Stimulated activated CD4-positive, alpha-beta T cell treated with anti-CD3 and anti-CD28 coated beads, TNF-alpha, amount 100 ng/mL, for 48 hours (primary cell): Measurements from ENCODE around the gene MAP3K20.
"Not testable (repeated sequence)": the region's sequence is repeated elsewhere in the genome, so short reads cannot be mapped to it uniquely, and the experiment has no call there.

ENCODE experiments used
- DNase-seq, 3 donors: peaks; one replicate each; pipeline ENCODE4 v3.0.0-alpha.2; 2020; ENCODE audit warnings: low read depth in 3 of 3

Gene MAP3K20

GRCh38 chr2:173232956-173233744, 157.5 kb downstream of the MAP3K20 start:
- DNase-seq, result no peak

DNA sequence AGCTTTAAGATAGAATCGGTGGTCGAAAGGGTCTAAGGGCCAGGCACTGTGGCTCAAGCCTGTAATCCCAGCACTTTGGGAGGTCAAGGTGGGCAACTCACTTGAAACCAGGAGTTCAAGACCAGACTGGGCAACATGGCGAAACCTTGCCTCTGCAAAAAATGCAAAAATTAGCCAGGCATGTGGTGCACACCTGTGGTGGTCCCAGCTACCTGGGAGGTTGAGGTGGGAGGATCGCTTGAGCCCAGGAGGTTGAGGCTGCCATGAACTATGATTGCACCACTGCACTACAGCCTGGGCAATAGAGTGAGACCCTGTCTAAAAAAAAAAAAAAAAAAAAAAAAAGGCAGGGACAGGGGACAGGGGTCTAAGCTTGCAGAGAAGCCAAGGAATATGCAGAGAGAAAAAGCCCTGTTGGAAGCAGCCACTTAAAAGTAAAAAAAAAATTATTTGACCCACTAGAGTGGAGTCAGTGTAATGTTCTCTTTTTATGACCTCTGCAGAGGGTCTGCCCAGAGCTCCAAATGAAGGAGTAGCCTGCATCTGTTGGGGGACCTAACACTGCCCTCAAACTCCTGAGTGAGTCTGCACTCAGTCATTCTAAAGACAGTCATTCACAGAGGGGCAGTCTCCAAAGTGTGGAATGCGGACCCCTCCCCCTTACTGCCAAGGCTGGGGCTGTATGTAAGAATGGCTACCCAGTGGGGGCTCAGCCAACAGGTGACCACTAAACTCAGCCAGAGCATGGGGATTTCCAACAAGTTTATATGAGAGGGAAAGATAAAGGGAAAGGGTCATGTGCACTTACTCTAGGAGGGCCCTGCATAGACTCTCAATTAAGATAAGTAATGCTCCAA, 160.5 kb downstream of the MAP3K20 start:
- no peak for DNase-seq

- DNase-seq, result no peak
These were observed 162.7 kb downstream of the MAP3K20 start for GRCh38 chr2:173238385-173238784.

DNA sequence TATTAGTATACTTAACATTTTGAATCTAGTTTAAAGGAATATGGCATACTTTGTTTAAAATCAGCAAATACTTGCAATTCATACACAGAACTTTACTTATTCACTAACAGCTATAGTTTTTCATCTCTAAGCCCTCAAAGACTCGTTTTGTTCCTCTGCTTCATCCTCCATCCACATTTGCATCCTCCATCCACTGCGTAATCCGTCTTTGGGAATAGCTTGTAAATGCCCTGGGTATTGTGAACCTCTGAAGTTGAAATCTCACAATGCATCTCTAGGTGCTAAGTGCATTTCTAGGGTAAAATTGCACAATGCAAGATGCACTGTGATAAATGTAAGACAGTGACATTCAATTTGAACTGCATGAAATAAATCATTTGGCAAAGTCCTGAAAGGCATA, 163.2 kb downstream of the MAP3K20 start:
- no peak for DNase-seq

DNA sequence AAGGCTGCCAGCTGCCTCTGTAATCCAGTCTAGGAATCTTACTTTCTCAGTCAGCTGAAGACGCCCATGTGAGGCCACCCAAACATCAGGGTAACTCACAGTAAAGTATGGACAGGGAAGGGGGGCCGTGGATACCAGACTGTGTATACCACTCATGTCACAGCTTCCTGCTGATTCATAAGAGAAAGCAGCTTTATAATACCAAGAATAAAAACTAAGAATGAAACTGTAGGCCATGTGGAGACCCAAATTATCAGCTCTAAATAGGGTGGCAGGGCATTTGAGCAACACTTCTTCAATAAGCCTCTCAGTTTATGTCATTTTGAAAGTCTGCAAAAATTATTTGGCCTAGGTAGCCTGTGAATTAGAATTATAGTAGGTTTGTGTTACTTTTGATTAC, 164.0 kb downstream of the MAP3K20 start:
- DNase-seq, result no peak

GRCh38 chr2:173240083-173240482, 164.4 kb downstream of the MAP3K20 start:
- DNase-seq, result no peak

DNA sequence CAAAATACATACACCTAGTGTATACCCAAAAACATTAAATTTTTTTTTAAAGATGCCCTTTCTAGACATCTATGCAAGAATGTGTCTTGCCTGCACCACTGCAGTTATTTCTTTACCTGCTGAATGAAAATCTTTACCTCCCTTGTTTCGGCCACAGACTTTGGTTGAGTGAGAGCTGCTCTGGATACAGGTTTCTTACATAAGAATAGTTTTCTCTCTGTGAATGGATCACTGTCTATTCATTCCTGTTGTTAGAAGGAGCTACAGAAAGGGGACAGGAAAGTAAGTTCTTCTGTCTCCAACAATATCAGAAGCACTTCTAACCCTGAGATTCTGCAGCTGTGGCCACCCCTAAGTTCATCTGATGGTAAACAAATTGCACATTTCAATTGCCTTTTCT, 166.0 kb downstream of the MAP3K20 start:
- DNase-seq, result no peak

DNA sequence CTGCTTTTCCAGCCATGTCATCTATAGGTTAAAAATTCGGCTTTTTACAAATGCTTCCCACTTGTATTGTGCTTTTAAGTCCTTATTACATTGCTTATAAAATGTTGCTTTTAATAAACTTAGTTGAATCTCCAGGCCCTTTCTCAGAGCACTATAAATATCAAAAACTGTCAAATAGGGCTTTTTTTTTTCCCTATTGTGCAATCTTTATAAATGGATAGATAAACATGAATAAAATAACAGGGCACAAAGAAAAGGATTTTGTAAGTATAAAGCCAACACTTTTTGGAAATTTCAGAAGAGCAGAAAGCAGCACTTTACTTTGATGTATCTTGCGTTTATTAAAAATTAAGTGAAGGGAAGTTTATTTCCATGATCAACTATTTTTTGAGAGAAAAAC, 171.5 kb downstream of the MAP3K20 start:
- no peak for DNase-seq

DNA sequence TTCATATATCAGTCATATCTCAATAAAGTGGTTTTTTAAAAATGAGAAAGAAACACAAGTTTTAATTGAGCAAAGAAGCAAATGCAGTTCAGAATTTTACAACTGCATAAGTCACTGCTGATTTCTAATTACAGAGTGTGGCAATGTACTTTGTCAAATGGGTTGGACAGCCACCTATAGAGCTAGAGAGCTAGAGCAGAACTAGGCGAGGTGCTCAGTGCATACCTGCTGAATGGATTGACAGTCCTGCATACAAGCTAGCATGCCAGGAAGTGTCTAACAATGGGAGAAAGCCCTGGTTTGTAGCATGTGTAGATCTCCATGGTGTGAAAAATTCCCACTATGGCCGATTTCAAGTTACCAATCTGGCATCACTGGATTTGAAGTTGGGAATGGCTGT, 172.7 kb downstream of the MAP3K20 start:
- DNase-seq, result no peak

GRCh38 chr2:173249661-173250641, 174.3 kb downstream of the MAP3K20 start:
- DNase-seq, result no peak

GRCh38 chr2:173251225-173251624, 175.6 kb downstream of the MAP3K20 start:
- DNase-seq, result no peak

DNA sequence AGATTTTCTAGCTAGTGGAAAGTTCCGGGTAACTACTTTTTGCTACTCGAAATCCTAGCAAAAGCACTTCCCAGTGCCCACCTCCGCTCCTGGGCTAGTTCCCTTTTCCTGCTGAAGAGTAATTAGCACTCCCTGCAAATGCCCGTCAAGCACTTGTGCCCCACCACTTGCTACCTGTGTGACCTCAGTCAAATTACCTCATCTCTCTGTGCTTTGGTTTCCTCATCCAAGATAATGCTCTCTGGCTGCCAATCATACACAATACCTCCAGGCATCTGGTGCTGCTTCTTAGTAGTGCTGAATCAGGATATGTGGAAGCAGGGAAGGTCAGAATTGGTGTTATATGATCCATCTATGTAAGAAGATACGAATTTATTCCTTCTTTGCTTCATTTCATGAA, 176.9 kb downstream of the MAP3K20 start:
- no peak for DNase-seq

DNA sequence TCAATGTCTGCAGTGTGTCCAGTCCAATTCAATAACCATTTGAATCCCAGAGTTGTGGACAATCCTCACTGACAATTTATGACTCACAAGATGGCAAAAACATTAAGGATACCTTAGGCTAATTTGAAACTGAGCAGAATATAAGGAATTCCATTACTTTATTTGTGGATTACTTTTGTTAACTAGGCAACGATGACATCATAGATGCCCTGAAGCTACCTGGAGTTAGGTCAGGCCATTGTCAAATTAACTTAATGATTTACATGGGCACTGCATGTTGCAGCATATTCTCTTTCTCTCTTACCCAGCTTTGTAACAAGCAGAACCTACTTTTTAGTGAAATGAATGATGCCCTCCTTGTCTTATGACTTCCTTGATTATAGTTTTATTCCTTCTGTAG, 179.0 kb downstream of the MAP3K20 start:
- DNase-seq, result no peak

DNA sequence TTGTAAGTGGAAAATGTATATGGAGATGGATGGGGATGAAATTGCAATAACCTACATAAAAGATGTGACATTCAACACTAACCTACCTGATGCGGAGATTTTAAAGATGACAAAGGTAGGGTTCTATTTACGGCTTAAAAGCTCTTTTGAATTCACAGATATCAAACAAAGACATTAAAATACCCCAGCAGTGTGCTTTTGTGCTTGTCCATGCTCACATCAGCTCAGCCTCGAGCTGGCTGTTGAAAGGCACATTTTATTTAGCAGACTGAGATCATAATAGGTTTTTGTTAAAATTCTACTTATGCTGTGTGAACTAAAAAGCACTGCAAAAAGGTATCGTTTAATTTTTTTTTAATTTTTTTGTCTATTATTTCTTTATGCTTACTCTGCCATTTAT, 183.1 kb downstream of the MAP3K20 start:
- DNase-seq, result no peak

GRCh38 chr2:173262356-173262755, 186.7 kb downstream of the MAP3K20 start:
- DNase-seq, result not testable (repeated sequence)

DNA sequence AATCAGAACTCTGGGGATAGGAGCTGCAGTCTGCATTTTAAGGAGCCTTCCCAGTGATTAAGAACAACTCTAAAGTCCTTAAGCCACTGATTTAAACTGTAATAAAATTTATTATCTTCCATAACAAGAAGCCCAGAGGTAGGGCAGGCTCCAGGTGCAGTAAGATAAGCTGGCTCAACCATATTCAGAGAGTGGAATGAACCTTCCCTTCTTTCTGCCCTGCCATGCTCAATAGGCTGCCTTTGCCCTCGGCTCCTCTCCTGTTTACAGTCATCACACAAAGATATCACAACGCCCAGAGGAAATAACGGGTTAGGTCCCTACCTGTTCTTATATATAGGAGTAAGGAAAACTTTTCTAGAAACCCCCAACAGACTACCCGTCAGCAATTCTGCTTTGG, 188.5 kb downstream of the MAP3K20 start:
- DNase-seq, result no peak

GRCh38 chr2:173264603-173265366, 189.1 kb downstream of the MAP3K20 start:
- DNase-seq, result no peak

GRCh38 chr2:173271135-173271534, 195.5 kb downstream of the MAP3K20 start:
- DNase-seq, result no peak

GRCh38 chr2:173271825-173272224, 196.2 kb downstream of the MAP3K20 start:
- no peak for DNase-seq

DNA sequence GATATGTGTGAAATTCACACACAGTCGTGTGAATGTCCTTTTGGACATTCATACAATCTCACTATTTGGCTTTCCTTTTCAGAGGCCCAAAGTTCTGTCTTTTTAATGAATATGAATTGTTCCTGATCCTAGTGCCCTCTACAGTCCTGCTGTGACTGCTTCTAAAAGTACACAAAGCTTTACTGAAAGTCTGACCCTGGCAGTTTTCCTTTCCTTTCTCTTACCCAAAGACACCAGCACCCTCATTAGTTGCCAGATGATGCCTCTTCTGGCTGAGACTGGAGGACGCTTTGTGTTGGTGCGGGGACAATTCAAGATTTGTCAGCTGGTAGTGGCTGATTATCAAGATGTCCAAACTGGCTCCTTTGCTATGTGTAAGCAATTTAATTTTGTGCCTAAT, 197.2 kb downstream of the MAP3K20 start:
- no peak for DNase-seq
